GM12878 (cell line): ENCODE data around the gene SUSD6. TPM values are rescaled to one million over a fixed set of nuclear protein-coding genes. Genes with fewer than 3 reads are reported as not detected.

Source experiments
- ATAC-seq: fragments of 200-7000 bp; cut with Tn5 transposase; 3 replicates; pipeline ENCODE4 v1.9.1; 2020; ENCODE audit warnings: mild to moderate bottlenecking, moderate library complexity
- BruUV-seq: library from RNA; stranded (reverse); fragments of 400-500 nt; replicated peaks from 2 replicates; lab custom pipeline; 2021; lab: Mats Ljungman, UMichigan
- CTCF ChIA-PET: fragments of 300-600 bp; sonication (Branson Sonifier 250); formaldehyde crosslinking; extraction: SDS; loops from one replicate; lab custom pipeline; 2021; ENCODE audit warnings: inconsistent platforms; lab: Yijun Ruan, JAX
- POLR2A ChIA-PET: fragments of 350-600 bp; formaldehyde crosslinking; extraction: SDS; loops from one replicate; lab custom pipeline; 2021; ENCODE audit warnings: inconsistent platforms; lab: Charles Lee
- RAD21 ChIA-PET: fragments of 300-600 bp; sonication (Branson Sonifier 250); formaldehyde crosslinking; loops from one replicate; lab custom pipeline; 2023; ENCODE audit warnings: antibody characterized with exemption; ENCODE audit not compliant: unreplicated experiment; lab: Charles Lee
- SMC1A ChIA-PET: fragments of 300-600 bp; sonication (Branson Sonifier 250); formaldehyde crosslinking; loops from one replicate; lab custom pipeline; 2023; ENCODE audit not compliant: unreplicated experiment, uncharacterized antibody; lab: Charles Lee
- DNase-seq: peaks from one replicate; pipeline ENCODE4 v3.0.0-alpha.2; 2011; ENCODE audit warnings: low read depth, low spot score
- FAIRE-seq: peaks from 3 replicates; lab custom pipeline; 2011; peaks lifted over from hg19 to GRCh38; lab: Jason Lieb, UNC
- H2AFZ ChIP-seq: 2 replicates; pipeline ENCODE4 v1.6.0; 2011; ENCODE audit warnings: low read depth, low read length, control low read depth; ENCODE audit not compliant: control insufficient read depth
- H3K27ac ChIP-seq: 2 replicates; pipeline ENCODE4 v1.5.1; 2011; ENCODE audit warnings: control low read depth; ENCODE audit not compliant: control insufficient read depth, insufficient read depth
- H3K27me3 ChIP-seq, 2 experiments: replicated peaks in 1 of 2; 2 replicates each; pipeline versions ENCODE4 v1.6.0 to v1.6.1; 2011; ENCODE audit warnings: low read length in 1 of 2; ENCODE audit not compliant: control insufficient read depth in 2 of 2, insufficient read depth in 2 of 2
- H3K36me3 ChIP-seq, 2 experiments: 2 replicates each; pipeline ENCODE4 v1.5.1; 2011; ENCODE audit warnings: low read length in 1 of 2; ENCODE audit not compliant: control insufficient read depth in 2 of 2, insufficient read depth in 2 of 2
- H3K4me1 ChIP-seq: 2 replicates; pipeline ENCODE4 v1.6.1; 2011; ENCODE audit warnings: mild to moderate bottlenecking, low read length, moderate library complexity, mixed read lengths; ENCODE audit not compliant: control insufficient read depth, insufficient read depth
- H3K4me2 ChIP-seq: 2 replicates; pipeline ENCODE4 v1.6.0; 2011; ENCODE audit warnings: control low read depth; ENCODE audit not compliant: control insufficient read depth, insufficient read depth
- H3K4me3 ChIP-seq: fragments of 200-600 bp; sonication (generic); 2 replicates; pipeline ENCODE4 v1.5.1; 2016
- H3K79me2 ChIP-seq: 2 replicates; pipeline ENCODE4 v1.6.0; 2011; ENCODE audit warnings: low read length; ENCODE audit not compliant: control insufficient read depth, insufficient read depth
- H3K9ac ChIP-seq: 2 replicates; pipeline ENCODE4 v1.8.0; 2011; ENCODE audit warnings: low read length, control low read depth, mixed read lengths; ENCODE audit not compliant: control insufficient read depth, insufficient read depth
- H3K9me3 ChIP-seq: replicated peaks from 3 replicates; pipeline ENCODE4 v1.5.1; 2011; ENCODE audit warnings: mild to moderate bottlenecking, low read length; ENCODE audit not compliant: control insufficient read depth, insufficient read depth
- H4K20me1 ChIP-seq: 2 replicates; pipeline ENCODE4 v1.6.0; 2011; ENCODE audit not compliant: control insufficient read depth, insufficient read depth
- ATF2 ChIP-seq: IDR thresholded peaks from 2 replicates; pipeline ENCODE4 v1.6.1; 2012; ENCODE audit warnings: low read length, inconsistent platforms
- ATF7 ChIP-seq: fragments of 450-650 bp; IDR thresholded peaks from 2 replicates; pipeline ENCODE4 v1.6.1; 2016; ENCODE audit warnings: low read depth, mild to moderate bottlenecking
- CTCF ChIP-seq, 3 experiments: IDR thresholded peaks in 2 of 3; conservative IDR thresholded peaks in 1 of 3; 2 replicates each; pipeline ENCODE4 v1.5.1; 2011; ENCODE audit warnings: low read depth in 3 of 3, low read length in 3 of 3, mild to moderate bottlenecking in 3 of 3, control low read depth in 2 of 3, moderate library complexity in 2 of 3, inconsistent platforms in 1 of 3, mixed read lengths in 1 of 3; ENCODE audit not compliant: control insufficient read depth in 2 of 3, insufficient read depth in 1 of 3; ENCODE audit errors: extremely low read depth in 1 of 3
- GATAD2B ChIP-seq: fragments of 450-650 bp; conservative IDR thresholded peaks from 2 replicates; pipeline ENCODE4 v1.6.1; 2017; ENCODE audit warnings: low read depth, mild to moderate bottlenecking, moderate library complexity
- MTA3 ChIP-seq: IDR thresholded peaks from 2 replicates; pipeline ENCODE4 v1.6.1; 2012; ENCODE audit warnings: low read length, inconsistent platforms, borderline replicate concordance
- NR2C2 ChIP-seq: IDR thresholded peaks from 2 replicates; pipeline ENCODE4 v1.6.1; 2011; ENCODE audit warnings: borderline replicate concordance, low read depth; ENCODE audit not compliant: control insufficient read depth, insufficient read length
- POLR2AphosphoS2 ChIP-seq: IDR thresholded peaks from 2 replicates; pipeline ENCODE4 v1.6.1; 2011; ENCODE audit warnings: low read depth, mild to moderate bottlenecking, low read length, improper control_type of control experiment, moderate library complexity
- RAD21 ChIP-seq: IDR thresholded peaks from 2 replicates; pipeline ENCODE4 v1.6.1; 2011; ENCODE audit warnings: mild to moderate bottlenecking, low read depth, low read length, moderate library complexity; ENCODE audit not compliant: insufficient read depth
- RAD51 ChIP-seq: fragments of 450-650 bp; IDR thresholded peaks from 2 replicates; pipeline ENCODE4 v1.6.1; 2016; ENCODE audit warnings: moderate library complexity, mild to moderate bottlenecking, inconsistent platforms
- RB1 ChIP-seq: fragments of 450-650 bp; formaldehyde crosslinking; IDR thresholded peaks from 2 replicates; pipeline ENCODE4 v1.6.1; 2017; ENCODE audit warnings: mild to moderate bottlenecking, borderline replicate concordance
- SRF ChIP-seq, 2 experiments: IDR thresholded peaks; 2 replicates each; pipeline ENCODE4 v1.6.1; 2011; ENCODE audit warnings: low read depth in 2 of 2, low read length in 2 of 2, mild to moderate bottlenecking in 1 of 2, moderate library complexity in 1 of 2
- TCF7 ChIP-seq: IDR thresholded peaks from 2 replicates; pipeline ENCODE4 v1.6.1; 2014; ENCODE audit warnings: antibody characterized with exemption, borderline replicate concordance
- ZBTB33 ChIP-seq: fragments of 450-650 bp; IDR thresholded peaks from 2 replicates; pipeline ENCODE4 v1.6.1; 2017; ENCODE audit warnings: mild to moderate bottlenecking
- ZNF622 ChIP-seq: fragments of 450-650 bp; IDR thresholded peaks from 2 replicates; pipeline ENCODE4 v1.6.1; 2017; ENCODE audit warnings: mild to moderate bottlenecking, inconsistent platforms
- WGBS: methylation state at CpG from one replicate; pipeline ENCODE4 v1.1.6; 2016; ENCODE audit warnings: low lambda C conversion rate; ENCODE audit not compliant: insufficient replicate concordance, insufficient coverage; ENCODE audit errors: missing lambda C conversion rate; 5-methylcytosine and 5-hydroxymethylcytosine counted together
- in situ Hi-C: fragments of 300-500 bp; cut with MboI; formaldehyde crosslinking; loops from 9 replicates; pipeline ENCODE4 v1.14.3; 2018; ENCODE audit warnings: mixed read lengths
- intact Hi-C: fragments of 100-400 bp; cut with micrococcal nuclease; formaldehyde crosslinking; loops from one replicate; pipeline ENCODE4 v1.14.2; 2022; ENCODE audit not compliant: unreplicated experiment
- polyA plus RNA-seq, 11 experiments: library from polyadenylated mRNA; depleted of rRNA in 4 of 11; unstranded in 6 of 11; stranded (reverse) in 5 of 11; fragments of >200 nt; fragmentation: Nextera tagmentation in 4 of 11; fragmentation: Illumina TruSeq in 1 of 11; extraction: Ambion mirVana in 4 of 11; extraction: Trizol in 1 of 11; gene quantifications; 1 replicate in 1 of 11; 2 replicates in 10 of 11; pipeline versions ENCODE4 v1.2.1 to v1.2.3, GENCODE V29; 2011 to 2016; ENCODE audit warnings: inconsistent platforms in 2 of 11, missing spikeins in 2 of 11, low read depth in 1 of 11
- total RNA-seq, 4 experiments: library from RNA; depleted of rRNA in 3 of 4; stranded (reverse); fragments of >200 nt in 3 of 4; fragmentation: Illumina TruSeq in 1 of 4; extraction: Trizol in 1 of 4; gene quantifications; 2 replicates each; pipeline versions ENCODE4 v1.2.1 to v1.2.3, GENCODE V29; 2013 to 2021

SUSD6 gene
- total and polyA plus RNA-seq, 10 of the 15 experiments (the other 5 are each of a cell fraction or from before 2014, with no cell fraction given) = 6.6 to 39.8 (median 20.2) TPM

GRCh38 chr14:69708586-69709560 lies 97.5 kb downstream of the SUSD6 start:
- ChIA-PET RAD21 (interaction anchor here (1.1 to 2.7 kb wide), 7 partner anchors 24 to 299 kb away, joined by 3 to 14 read pairs (median 3); no protein-coding TSS in a partner anchor), SMC1A (interaction anchor here (1.0 to 7.5 kb wide), 14 partner anchors 7 to 129 kb away, joined by 3 to 46 read pairs (median 4); no protein-coding TSS in a partner anchor), CTCF (interaction anchor here (0.5 to 2.8 kb wide), 12 partner anchors 10 to 182 kb away, joined by 3 to 12 read pairs (median 4); no protein-coding TSS in a partner anchor), POLR2A (interaction anchor here (0.6 to 2.4 kb wide), 5 partner anchors 10 to 100 kb away, joined by 3 to 10 read pairs (median 5); partner anchors contain the start of gene SUSD6)
- TF ChIP-seq SRF (IDR thresholded peaks at IDR 0.05; ENCODE audit: low read depth in 2 of 2, low read length in 2 of 2) = no peak
- TF ChIP-seq ZNF622 = no peak
- no peak for TF ChIP-seq POLR2AphosphoS2
- TF ChIP-seq ZBTB33 = no peak
- TF ChIP-seq GATAD2B = no peak
- no peak for TF ChIP-seq MTA3
- no peak for TF ChIP-seq NR2C2
- TF ChIP-seq RAD51 = no peak
- TF ChIP-seq CTCF (IDR thresholded peaks at IDR 0.05 in 2 of 3, conservative IDR thresholded peaks at IDR 0.05 in 1 of 3; ENCODE audit: control insufficient read depth in 2 of 3, extremely low read depth in 1 of 3, insufficient read depth in 1 of 3, low read depth in 3 of 3, low read length in 3 of 3) = peak; percentile 20 to 44 (median 30); a peak in 3 of 6 replicates
- TF ChIP-seq RB1 = no peak
- no peak for TF ChIP-seq ATF2
- no peak for TF ChIP-seq ATF7
- TF ChIP-seq TCF7 = no peak
- TF ChIP-seq RAD21 = peak; percentile 41; the same call in 1 of the 2 replicates
- peak; percentile 35 for FAIRE-seq
- H3K4me1 ChIP-seq = peaks cover 8% of the 10 kb centered on the region
- no peak overlapping the region for H3K9ac ChIP-seq
- DNase-seq = no peak
- no peaks in the 10 kb centered on the region for H3K9me3 ChIP-seq
- no peak overlapping the region for H3K4me2 ChIP-seq
- peaks cover 40 to 63% of the 10 kb centered on the region in 2 experiments for H3K36me3 ChIP-seq
- H3K27me3 ChIP-seq = no peaks in the 10 kb centered on the region
- no peaks in the 10 kb centered on the region for H4K20me1 ChIP-seq
- no peak overlapping the region for H2AFZ ChIP-seq
- no peak overlapping the region for H3K4me3 ChIP-seq
- BruUV-seq = no TSS peak
- H3K79me2 ChIP-seq = peaks cover 1% of the 10 kb centered on the region; the same call in 1 of the 2 replicates
- no peak overlapping the region for H3K27ac ChIP-seq
- intact Hi-C loops = no loop called here
- in situ Hi-C loops = no loop called here
- 90% methylated on average over 12 of the region's 12 CpGs for WGBS
- ATAC-seq = peak; percentile 89
